GM19193 (cell line): ENCODE data around the gene TAF15.
A peak's percentile ranks its signal among the peaks of the same experiment; 100 is the strongest.

Experiments
- POLR2A ChIP-seq: IDR thresholded peaks from 4 replicates; pipeline ENCODE4 v1.6.1; 2011; ENCODE audit not compliant: insufficient read depth, insufficient read length; ENCODE audit errors: extremely low read depth

Gene TAF15

DNA sequence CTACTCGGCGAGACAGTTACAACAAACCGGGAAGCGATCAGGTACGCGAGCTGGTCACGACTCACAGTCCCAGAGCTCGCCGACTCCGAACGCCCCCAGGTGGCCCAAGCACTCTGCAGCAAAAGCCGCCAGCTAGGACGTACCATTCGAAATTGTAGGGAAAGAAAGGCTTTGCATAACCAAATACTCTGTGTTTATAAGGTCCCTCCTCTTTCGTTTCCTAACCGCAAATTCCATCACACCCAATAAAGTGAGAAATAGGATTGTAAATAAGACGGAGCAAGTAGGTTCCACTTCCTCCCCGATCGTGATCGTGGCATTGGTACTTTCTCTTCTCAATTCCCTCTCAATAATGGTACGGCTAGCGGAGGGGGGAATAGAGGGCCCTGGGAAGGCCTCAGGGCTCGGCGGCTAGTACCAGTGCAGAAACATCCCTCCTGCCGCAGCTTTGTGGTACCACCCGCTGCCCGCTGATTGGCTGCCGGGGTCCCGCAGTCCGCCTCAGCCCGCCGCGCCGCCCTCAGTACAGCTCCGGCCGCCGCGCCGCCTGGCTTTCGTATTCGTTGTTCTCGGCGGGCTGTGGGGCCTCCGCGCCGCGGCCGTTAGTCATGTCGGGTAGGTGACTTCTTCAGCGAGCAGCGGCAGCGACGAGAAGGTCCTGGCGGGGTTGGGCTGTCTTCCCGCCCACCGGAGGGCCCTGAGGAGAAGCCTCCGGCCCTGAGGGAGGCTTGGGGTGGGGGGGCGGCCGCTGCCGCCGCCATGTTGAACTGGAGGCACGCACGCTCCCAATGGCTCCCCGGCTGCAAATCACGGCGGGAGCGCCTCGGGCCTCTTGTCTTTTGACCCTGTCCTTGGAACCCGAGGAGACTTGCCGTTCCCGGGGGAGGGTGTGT is at the start of gene TAF15:
Gene TAF15 (plus strand): TSS at position 523 of the 893 bp plus-strand sequence. CDS start 86 bp downstream, at position 609.
- peak; percentile 99 for TF ChIP-seq POLR2A

DNA sequence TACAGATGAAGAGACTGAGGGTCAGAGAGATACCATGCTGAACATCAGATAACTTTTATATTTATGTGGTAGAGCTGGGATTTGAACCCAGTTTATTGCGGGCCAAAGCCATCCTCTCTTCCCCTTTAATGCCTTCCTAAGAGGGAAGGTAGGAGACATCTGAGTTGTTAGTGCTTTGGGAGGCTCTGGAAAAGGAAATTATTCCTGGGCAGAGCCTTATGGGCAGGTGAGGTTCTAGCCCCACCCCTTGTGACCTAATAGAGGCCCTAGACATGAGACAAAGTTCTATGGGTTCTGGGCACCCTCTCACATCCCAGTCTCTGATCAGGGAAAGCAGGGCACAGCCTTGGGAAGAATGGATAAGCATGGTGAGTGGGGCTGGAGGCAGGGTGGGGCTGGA is 48.7 kb upstream of the TAF15 start, which contains the start of gene C17orf50:
Gene C17orf50 (plus strand): TSS at position 301 of the 400 bp plus-strand sequence. CDS start 55 bp downstream, at position 356.
- no peak for TF ChIP-seq POLR2A

DNA sequence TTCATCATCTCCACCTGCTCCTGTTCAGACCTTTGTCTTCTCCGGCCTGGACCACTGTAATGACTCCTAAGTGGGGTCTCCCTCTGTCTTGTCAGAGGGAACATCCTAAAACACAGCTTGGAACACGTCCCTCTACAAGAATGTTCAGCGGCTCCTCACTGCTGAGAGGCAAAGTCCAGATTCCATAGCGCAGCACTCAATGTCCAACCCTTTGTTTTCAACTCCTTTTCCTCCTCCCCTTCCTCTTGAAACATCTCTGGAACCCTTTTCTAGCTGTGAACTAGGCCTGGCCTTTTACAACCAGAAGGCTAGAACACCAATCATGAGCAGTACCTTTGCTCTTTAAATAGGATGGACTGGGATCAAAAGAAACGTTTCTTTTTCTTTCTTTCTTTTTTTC is 47.7 kb upstream of the TAF15 start:
- no peak for TF ChIP-seq POLR2A

DNA sequence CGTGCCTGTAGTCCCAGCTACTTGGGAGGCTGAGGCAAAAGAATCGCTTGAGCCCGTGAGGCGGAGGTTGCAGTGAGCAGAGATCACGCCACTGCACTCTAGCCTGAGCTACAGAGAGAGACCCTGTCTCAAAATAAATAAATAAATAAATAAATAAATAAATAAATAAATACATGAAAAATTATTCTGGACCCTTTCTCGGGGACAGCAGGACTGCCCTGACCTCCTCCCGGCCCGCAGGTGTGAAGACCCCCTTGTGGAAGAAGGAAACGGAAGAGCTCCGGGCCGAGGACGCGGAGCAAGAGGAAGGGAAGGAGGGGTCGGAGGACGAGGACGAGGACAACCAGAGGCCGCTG is 45.5 kb upstream of the TAF15 start:
- TF ChIP-seq POLR2A: no peak

DNA sequence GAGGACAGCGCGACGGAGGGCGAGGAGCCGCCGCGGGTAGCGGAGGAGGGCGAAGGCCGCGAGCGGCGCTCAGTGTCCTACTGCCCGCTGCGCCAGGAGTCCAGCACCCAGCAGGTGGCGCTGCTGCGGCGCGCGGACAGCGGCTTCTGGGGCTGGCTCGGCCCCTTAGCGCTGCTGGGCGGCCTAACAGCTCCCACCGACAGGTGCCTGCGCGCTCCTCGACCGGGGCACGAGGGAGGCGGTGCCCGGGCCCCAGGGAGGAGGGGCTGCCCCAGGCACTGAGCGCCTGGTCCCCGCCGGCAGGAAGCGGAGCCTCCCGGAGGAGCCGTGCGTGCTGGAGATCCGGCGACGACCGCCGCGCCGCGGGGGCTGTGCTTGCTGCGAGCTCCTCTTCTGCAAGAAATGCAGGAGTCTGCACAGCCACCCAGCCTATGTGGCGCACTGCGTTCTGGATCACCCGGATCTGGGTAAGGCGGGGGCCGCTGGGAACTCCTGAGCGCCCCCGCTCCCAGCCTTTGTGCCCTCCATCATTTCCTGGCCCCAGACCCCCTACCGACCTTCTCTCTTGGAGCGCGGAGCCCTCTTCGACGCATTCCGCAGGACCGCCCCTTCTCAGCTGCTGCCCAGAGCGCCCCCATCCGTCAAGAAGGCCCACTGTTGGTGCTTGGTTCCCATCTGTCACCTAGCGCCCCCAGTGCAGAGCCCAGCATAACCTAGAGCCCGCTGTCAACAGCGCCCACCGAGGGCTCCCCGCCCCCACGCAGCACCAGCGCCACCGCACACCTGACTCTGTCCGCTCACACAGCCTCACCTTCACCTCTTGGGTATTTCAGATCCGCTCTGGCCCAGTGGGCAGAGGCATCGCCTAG is 44.9 kb upstream of the TAF15 start:
- TF ChIP-seq POLR2A: no peak

DNA sequence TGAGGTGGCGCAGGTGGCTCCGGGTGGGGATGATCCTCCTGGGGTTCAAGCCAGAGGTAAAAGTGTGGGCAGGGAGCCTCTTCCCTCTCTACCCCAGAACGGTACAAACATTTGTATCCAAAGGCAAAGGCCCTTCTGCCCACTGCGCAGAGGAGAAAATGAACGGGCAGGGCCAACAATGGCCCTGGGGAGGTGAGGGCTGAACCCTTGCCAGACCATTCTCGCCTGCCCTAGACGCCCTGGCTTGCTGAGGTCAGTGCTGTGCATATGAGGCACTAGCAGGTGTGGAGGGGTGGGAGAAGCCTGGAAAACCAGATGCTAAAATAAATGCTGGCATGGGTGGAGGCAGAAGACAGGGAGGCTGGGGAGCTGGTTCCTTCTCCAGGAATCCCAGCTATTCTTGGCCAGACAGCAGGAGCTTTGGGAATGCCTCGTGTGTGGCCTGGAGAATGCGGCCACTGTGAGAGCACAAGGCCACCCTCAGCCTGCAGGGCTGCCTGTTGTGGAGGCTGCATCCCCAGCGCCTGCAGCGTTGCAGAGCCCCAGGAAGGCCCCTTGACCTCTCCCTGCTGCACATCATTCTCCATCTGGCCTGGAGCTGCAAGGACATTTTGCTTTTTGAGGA is 44.1 kb upstream of the TAF15 start:
- no peak for TF ChIP-seq POLR2A

DNA sequence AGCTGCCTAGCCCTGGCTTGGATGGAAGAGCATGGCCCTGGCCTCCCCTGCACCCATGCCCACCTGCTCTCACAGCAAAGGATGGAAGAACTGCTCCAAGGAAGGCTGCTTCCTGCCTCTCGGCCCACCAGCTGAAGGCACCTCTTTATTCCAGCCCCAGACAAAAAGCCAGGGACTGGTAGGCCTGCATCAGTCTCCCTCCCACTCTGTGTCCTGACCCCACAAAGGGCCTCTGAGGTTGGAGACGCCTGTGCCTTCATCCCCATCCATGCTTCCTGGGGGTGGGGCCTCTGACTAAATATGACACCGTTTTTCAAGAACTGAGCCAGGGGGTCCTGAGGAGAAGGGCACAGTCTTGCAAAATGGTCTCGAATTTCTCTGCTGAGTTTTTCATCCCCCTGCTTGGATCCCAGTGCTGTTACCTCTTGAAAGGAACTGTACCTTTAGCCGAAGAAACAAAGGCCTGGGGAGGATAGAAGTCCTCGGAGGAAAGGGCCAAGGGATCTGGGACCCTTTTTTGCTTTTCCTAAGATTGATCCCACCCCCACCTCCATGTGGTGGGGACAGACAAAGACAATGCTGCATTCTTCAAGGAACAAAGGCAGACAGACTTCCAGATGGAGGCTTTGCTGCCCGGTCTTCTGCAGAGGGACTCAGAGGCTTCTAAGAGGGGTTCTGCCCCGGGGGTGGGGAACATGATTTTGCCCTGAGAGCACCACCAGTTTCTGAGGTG is 43.4 kb upstream of the TAF15 start:
- TF ChIP-seq POLR2A: no peak

DNA sequence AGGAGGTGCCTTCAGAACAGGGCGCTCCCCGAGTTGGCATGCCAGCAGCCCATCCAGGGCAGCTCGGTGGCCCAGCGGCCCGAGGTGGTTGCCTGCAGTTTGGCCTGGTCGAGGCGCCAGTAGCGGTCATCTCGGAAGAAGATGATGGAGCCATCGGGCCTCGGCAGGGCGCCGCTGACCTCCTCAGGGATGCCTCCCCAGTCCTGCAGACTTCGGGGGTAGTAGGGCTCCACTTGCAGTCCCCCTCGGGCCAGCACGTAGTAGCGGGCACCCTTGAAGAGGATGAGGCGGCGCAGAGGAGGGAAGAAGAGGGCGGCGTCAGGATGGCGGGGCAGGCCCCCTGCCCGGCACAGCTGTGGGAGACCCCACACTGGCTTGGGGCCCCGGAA is 42.8 kb upstream of the TAF15 start:
- TF ChIP-seq POLR2A: no peak

DNA sequence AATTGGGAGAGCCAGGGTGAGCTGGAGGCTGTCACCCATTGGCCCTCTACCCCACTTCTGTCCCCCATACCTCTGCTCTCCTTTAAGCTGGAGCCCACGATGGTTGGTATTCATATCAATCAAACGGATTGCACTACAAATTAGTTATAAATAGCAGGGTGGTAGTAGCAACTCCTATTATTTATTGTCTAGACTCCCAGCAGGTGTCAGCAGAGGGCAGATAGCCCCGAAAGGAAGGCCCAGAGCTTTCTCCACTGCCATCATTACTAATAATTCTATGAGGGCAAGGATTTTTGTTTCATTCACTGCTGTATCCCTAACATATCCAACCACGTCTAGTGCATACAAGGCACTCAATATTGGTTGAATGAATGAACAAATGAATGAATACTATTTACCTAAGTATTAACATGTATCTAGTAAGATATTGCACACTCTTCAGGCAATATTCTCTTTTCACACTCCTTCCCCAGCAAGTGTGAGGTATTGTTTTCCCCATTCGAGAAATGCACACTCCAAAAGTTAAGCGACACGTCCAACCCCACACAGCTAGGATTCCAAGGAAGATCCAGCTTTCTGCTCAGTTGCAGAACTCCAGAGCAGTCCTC is 42.3 kb upstream of the TAF15 start:
- no peak for TF ChIP-seq POLR2A

DNA sequence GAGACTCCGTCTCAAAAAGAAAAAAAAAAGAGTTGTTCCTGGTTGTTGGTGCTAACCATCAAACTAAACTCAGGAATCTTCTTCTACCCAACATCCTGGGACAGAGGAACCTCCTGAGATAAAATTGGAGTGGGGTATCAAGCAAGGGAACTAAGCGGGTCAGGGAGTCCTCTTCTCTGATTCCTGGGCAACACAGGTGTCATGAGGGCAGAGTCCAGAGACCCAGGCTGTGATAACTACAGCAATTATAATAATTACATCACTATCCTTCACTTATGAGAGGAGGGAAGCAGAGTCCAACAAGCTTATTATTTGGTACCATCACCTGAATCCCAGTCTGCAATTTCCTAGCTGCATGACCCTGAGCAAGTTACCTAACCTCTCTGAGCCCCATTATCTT is 40.5 kb upstream of the TAF15 start:
- TF ChIP-seq POLR2A: no peak

DNA sequence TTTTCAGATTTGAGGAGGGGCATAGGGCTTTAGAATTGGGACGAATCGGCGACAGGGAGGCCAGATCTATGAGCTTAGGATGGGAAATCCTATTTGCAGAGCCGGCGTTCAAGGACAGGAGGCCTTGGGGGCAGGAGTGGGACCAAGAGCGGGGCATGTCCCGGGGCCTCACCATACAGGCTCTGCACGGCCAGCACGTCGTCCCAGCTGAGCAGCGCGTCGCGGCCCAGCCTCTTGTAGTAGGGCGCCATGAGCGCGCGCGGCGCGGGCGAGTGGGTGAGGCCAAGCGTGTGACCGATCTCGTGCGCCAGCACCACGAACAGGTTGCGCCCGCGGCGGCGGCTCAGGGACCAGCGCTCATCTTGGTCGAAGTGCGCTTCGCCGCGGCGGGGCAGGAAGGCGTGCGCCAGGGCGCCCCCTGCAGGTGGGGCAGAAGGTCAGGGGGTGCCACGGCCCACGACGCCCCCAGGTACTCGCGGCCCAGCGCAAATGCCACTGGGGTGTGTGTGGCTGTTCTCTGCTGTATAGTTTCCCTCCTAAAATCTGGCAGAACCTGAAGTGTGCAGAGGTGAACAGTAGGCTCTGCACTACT is 39.3 kb upstream of the TAF15 start:
- no peak for TF ChIP-seq POLR2A

DNA sequence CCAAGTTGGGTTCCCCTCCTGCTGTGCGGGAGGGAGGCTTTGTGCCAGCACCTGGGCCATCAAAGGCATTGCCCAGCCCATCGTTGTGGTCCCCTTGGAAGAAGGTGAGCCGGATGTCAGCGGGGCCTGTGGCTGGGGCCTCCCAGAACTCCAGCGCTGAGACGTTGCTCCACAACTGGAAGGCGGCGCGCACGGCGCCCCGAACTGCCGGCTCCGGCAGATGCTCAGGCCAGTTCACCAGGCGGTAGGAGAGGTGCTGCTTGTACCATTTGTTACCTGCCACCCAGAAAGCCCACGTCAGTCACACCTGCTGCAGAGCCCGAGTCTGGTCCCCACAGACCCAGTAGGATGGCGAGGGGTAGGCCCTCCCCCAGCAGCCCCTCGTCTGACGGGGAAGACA is 36.2 kb upstream of the TAF15 start:
- TF ChIP-seq POLR2A: no peak

DNA sequence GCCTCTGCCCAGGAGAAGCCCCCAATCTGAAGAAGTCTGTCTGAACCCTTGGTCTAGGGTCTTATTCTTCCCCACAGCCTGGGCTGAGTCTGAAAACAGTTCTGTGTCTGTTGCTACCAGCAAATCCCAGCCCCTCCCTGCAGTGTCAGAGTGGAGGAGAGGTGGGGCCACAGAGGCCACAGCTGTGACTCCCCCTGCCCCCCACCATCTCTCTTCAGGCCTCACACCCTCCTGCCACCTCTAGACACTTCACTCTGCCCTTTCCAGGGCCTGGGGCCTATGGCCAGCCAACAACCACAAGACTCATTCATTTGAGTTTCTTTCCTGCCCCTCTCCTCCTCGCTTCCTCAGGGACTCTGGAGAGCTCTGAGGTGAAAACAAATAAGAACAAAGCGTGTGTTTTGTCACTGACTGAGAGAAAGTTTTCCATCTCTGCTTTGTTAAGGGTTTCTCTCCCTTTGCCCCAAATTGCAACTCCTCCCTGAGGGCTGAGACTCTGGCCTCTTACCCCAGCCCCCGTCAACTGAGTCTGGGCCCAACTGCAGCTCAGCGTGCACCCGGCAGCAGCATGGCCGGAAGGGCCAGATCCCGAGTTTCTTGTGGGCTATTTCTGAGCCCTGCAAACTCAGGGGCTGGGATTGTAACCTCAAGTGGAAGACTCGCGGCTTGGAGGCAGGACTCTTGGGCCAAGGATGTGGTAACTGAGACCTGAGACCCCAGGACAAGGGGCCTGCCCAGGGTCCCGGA is 35.4 kb upstream of the TAF15 start:
- TF ChIP-seq POLR2A: no peak
